K562 (cell line): ENCODE measurements around the gene TGFBR1. TPM values are rescaled to one million over a fixed set of nuclear protein-coding genes. Genes with fewer than 3 reads are reported as not detected.

Experiments used
- ADNP ChIP-seq: fragments of 200-800 bp; sonication (Bioruptor generic); IDR thresholded peaks from 2 replicates; pipeline ENCODE4 v1.6.1; 2016; ENCODE audit warnings: missing genetic modification characterization, missing compliant biosample characterization
- ATF1 ChIP-seq, 2 experiments: fragments of 450-650 bp in 1 of 2; IDR thresholded peaks; 2 replicates each; pipeline ENCODE4 v1.6.1; 2016; ENCODE audit warnings: missing compliant biosample characterization in 1 of 2, missing genetic modification characterization in 1 of 2
- CTCF ChIP-seq, 3 experiments: IDR thresholded peaks in 2 of 3; conservative IDR thresholded peaks in 1 of 3; 2 replicates each; pipeline ENCODE4 v1.5.1; 2011 to 2012; ENCODE audit warnings: low read length in 3 of 3, mild to moderate bottlenecking in 3 of 3, control low read depth in 2 of 3, improper control_type of control experiment in 1 of 3, inconsistent platforms in 1 of 3, low read depth in 1 of 3, mixed read lengths in 1 of 3, moderate library complexity in 1 of 3; ENCODE audit not compliant: insufficient read depth in 2 of 3
- HDAC8 ChIP-seq: fragments of 450-650 bp; IDR thresholded peaks from 2 replicates; pipeline ENCODE4 v1.6.1; 2016; ENCODE audit warnings: mild to moderate bottlenecking, missing genetic modification characterization, moderate library complexity, missing compliant biosample characterization
- LARP7 ChIP-seq: fragments of 450-650 bp; IDR thresholded peaks from 2 replicates; pipeline ENCODE4 v1.6.1; 2016
- MEIS2 ChIP-seq: fragments of 450-650 bp; IDR thresholded peaks from 2 replicates; pipeline ENCODE4 v1.6.1; 2014; ENCODE audit warnings: mild to moderate bottlenecking; ENCODE audit not compliant: partially characterized antibody
- PRPF4 ChIP-seq: fragments of 200-400 bp; formaldehyde crosslinking; IDR thresholded peaks from one replicate; pipeline ENCODE4 v1.6.1; 2017; ENCODE audit warnings: low read length, low read depth, mild to moderate bottlenecking; ENCODE audit not compliant: insufficient read depth, poor library complexity, severe bottlenecking
- SIX5 ChIP-seq, 2 experiments: IDR thresholded peaks; 2 replicates each; pipeline ENCODE4 v1.6.1; 2011; ENCODE audit warnings: low read length in 2 of 2, borderline replicate concordance in 1 of 2, low read depth in 1 of 2, mild to moderate bottlenecking in 1 of 2, moderate library complexity in 1 of 2; ENCODE audit not compliant: insufficient read depth in 1 of 2
- SMAD3 ChIP-seq: fragments of 450-650 bp; formaldehyde crosslinking; conservative IDR thresholded peaks from 2 replicates; pipeline ENCODE4 v1.4.0; 2020; ENCODE audit warnings: mild to moderate bottlenecking
- TAF1 ChIP-seq: IDR thresholded peaks from 2 replicates; pipeline ENCODE4 v1.6.1; 2011; ENCODE audit warnings: mild to moderate bottlenecking, low read length, moderate library complexity; ENCODE audit not compliant: insufficient read depth, control insufficient read depth, severe bottlenecking; ENCODE audit errors: extremely low read depth
- TGIF2 ChIP-seq: sonication (generic); formaldehyde crosslinking; IDR thresholded peaks from 2 replicates; pipeline ENCODE4 v1.8.1; 2022; ENCODE audit warnings: mild to moderate bottlenecking, missing genetic modification reagents, moderate library complexity
- ZNF121 ChIP-seq: sonication (generic); formaldehyde crosslinking; conservative IDR thresholded peaks from 2 replicates; pipeline ENCODE4 v1.8.0; 2022; ENCODE audit warnings: missing genetic modification reagents
- ZNF263 ChIP-seq: sonication (generic); formaldehyde crosslinking; IDR thresholded peaks from 2 replicates; pipeline ENCODE4 v1.8.0; 2022; ENCODE audit warnings: mild to moderate bottlenecking, missing genetic modification reagents, borderline replicate concordance
- ZNF398 ChIP-seq: fragments of 250-450 bp; sonication (Bioruptor Pico); IDR thresholded peaks from 2 replicates; pipeline ENCODE4 v1.8.0; 2021; ENCODE audit warnings: moderate library complexity, mild to moderate bottlenecking, inconsistent platforms
- ZNF717 ChIP-seq: fragments of 250-450 bp; sonication (Bioruptor Pico); IDR thresholded peaks from 2 replicates; pipeline ENCODE4 v1.5.0; 2021
- ZNF764 ChIP-seq: fragments of 250-450 bp; sonication (Bioruptor Pico); IDR thresholded peaks from 2 replicates; pipeline ENCODE4 v1.4.0; 2020; ENCODE audit warnings: low read depth, mild to moderate bottlenecking, moderate library complexity
- polyA plus RNA-seq, 8 experiments: library from polyadenylated mRNA; depleted of rRNA in 4 of 8; stranded (reverse) in 5 of 8; unstranded in 3 of 8; fragments of >200 nt; fragmentation: Nextera tagmentation in 2 of 8; fragmentation: Illumina TruSeq in 1 of 8; extraction: Ambion mirVana in 2 of 8; extraction: Trizol in 1 of 8; gene quantifications; 2 replicates each; pipeline versions ENCODE4 v1.2.1 to v1.2.3, GENCODE V29; 2011 to 2014; ENCODE audit warnings: inconsistent platforms in 1 of 8, missing spikeins in 1 of 8
- total RNA-seq, 7 experiments: library from RNA; depleted of rRNA in 6 of 7; stranded (reverse); fragments of >200 nt in 6 of 7; fragmentation: Illumina TruSeq in 2 of 7; extraction: Trizol in 2 of 7; gene quantifications; 2 replicates each; pipeline versions ENCODE4 v1.2.1 to v1.2.3, GENCODE V29; 2011 to 2021; ENCODE audit warnings: low replicate concordance in 1 of 7
- TF ChIP-seq, protein P1 (sequence below), 2 experiments: IDR thresholded peaks; 2 replicates each; pipeline ENCODE4 v1.6.1; 2012; ENCODE audit warnings: improper control_type of control experiment in 2 of 2, low read depth in 2 of 2, low read length in 2 of 2, borderline replicate concordance in 1 of 2
- TF ChIP-seq, protein P2 (sequence below): fragments of 450-650 bp; IDR thresholded peaks from 2 replicates; pipeline ENCODE4 v1.6.1; 2018; ENCODE audit warnings: mild to moderate bottlenecking, low read depth; ENCODE audit not compliant: partially characterized antibody

The TGFBR1 gene
- total and polyA plus RNA-seq, 9 of the 15 experiments (the other 6 are each of a cell fraction or from before 2014, with no cell fraction given), result 15.5 to 62.4 (median 42.7) TPM

- TF ChIP-seq ZNF398 (CRISPR knock-in tag) (peak; percentile 47; the same call in 1 of the 2 replicates), MEIS2 (peak; percentile 19), ATF1 (CRISPR knock-in tag; IDR thresholded peaks at IDR 0.05) (no peak), ATF1 (tag; IDR thresholded peaks at IDR 0.05) (peak; percentile 94), TGIF2 (no peak), SMAD3 (CRISPR knock-in tag) (peak; percentile 90), TAF1 (peak; percentile 82), ZNF121 (no peak), LARP7 (no peak), ZNF263 (CRISPR knock-in tag) (no peak), ZNF764 (CRISPR knock-in tag) (no peak), SIX5 (IDR thresholded peaks at IDR 0.05; ENCODE audit: borderline replicate concordance in 1 of 2, insufficient read depth in 1 of 2, low read depth in 1 of 2, low read length in 2 of 2) (no peak), ADNP (tag) (no peak), PRPF4 (no peak), ZNF717 (peak; percentile 74; the same call in 1 of the 2 replicates), HDAC8 (tag) (peak; percentile 93), CTCF (IDR thresholded peaks at IDR 0.05 in 2 of 3, conservative IDR thresholded peaks at IDR 0.05 in 1 of 3; ENCODE audit: insufficient read depth in 2 of 3, low read depth in 1 of 3, low read length in 3 of 3) (no peak)
- TF ChIP-seq, protein P1, sequence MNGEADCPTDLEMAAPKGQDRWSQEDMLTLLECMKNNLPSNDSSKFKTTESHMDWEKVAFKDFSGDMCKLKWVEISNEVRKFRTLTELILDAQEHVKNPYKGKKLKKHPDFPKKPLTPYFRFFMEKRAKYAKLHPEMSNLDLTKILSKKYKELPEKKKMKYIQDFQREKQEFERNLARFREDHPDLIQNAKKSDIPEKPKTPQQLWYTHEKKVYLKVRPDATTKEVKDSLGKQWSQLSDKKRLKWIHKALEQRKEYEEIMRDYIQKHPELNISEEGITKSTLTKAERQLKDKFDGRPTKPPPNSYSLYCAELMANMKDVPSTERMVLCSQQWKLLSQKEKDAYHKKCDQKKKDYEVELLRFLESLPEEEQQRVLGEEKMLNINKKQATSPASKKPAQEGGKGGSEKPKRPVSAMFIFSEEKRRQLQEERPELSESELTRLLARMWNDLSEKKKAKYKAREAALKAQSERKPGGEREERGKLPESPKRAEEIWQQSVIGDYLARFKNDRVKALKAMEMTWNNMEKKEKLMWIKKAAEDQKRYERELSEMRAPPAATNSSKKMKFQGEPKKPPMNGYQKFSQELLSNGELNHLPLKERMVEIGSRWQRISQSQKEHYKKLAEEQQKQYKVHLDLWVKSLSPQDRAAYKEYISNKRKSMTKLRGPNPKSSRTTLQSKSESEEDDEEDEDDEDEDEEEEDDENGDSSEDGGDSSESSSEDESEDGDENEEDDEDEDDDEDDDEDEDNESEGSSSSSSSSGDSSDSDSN (IDR thresholded peaks at IDR 0.05; ENCODE audit: borderline replicate concordance in 1 of 2, low read depth in 2 of 2, low read length in 2 of 2), result no peak
- TF ChIP-seq, protein P2, sequence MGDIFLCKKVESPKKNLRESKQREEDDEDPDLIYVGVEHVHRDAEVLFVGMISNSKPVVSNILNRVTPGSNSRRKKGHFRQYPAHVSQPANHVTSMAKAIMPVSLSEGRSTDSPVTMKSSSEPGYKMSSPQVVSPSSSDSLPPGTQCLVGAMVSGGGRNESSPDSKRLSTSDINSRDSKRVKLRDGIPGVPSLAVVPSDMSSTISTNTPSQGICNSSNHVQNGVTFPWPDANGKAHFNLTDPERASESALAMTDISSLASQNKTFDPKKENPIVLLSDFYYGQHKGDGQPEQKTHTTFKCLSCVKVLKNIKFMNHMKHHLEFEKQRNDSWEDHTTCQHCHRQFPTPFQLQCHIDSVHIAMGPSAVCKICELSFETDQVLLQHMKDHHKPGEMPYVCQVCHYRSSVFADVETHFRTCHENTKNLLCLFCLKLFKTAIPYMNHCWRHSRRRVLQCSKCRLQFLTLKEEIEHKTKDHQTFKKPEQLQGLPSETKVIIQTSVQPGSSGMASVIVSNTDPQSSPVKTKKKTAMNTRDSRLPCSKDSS, result no peak
Measured at GRCh38 chr9:99073985-99074901, 30.7 kb upstream of the TGFBR1 start (continued).
